ENCODE results near the gene INAFM1. TPM values are rescaled to one million over a fixed set of nuclear protein-coding genes. Genes with fewer than 3 reads are reported as not detected.

Gene INAFM1
- total RNA-seq, 2 experiments from 2014 or later, result 5.0 to 7.6 TPM

- no peak overlapping the region for H3K27ac ChIP-seq (ENCODE audit: low read depth, low read length, poor library complexity, severe bottlenecking)
- H3K4me1 ChIP-seq (ENCODE audit: insufficient read depth, low read length, poor library complexity, severe bottlenecking), result peaks cover 10% of the 10 kb centered on the region
- no peaks in the 10 kb centered on the region for H3K9me3 ChIP-seq (ENCODE audit: low read length)
- H4K20me1 ChIP-seq (ENCODE audit: insufficient read depth, low read length), result no peaks in the 10 kb centered on the region
- no peaks in the 10 kb centered on the region for H3K9me2 ChIP-seq (ENCODE audit: insufficient read depth, low read length)
- no peak for DNase-seq (ENCODE audit: low spot score)
- H3K79me2 ChIP-seq (ENCODE audit: insufficient read depth, low read depth, low read length), result no peaks in the 10 kb centered on the region
- peaks cover 66% of the 10 kb centered on the region for H3K36me3 ChIP-seq (ENCODE audit: insufficient read depth, low read length)
- TF ChIP-seq EZH2phosphoT487 (IDR thresholded peaks at IDR 0.05; ENCODE audit: borderline replicate concordance, low read depth, low read length) (no peak), CTCF (conservative IDR thresholded peaks at IDR 0.05; ENCODE audit: low read length) (no peak)
- no peak overlapping the region for H3K4me2 ChIP-seq (ENCODE audit: low read length)
- no peak overlapping the region for H2AFZ ChIP-seq (ENCODE audit: low read length)
- ChIA-PET POLR2A (no interaction called here), CTCF (ENCODE audit: unreplicated experiment) (no interaction called here)
- intact Hi-C loops (cut with micrococcal nuclease; ENCODE audit: unreplicated experiment), result no loop called here
- BruUV-seq (replicated peaks), result no TSS peak
- H3K4me3 ChIP-seq (ENCODE audit: low read depth, low read length, poor library complexity, severe bottlenecking), result no peak overlapping the region
These were observed 10.1 kb upstream of the INAFM1 start for GRCh38 chr19:47264629-47265028.

GRCh38 chr19:47266401-47266941 is 8.2 kb upstream of the INAFM1 start:
- H3K4me3 ChIP-seq (ENCODE audit: low read depth, low read length, poor library complexity, severe bottlenecking), result no peak overlapping the region
- intact Hi-C loops (cut with micrococcal nuclease; ENCODE audit: unreplicated experiment), result no loop called here
- H4K20me1 ChIP-seq (ENCODE audit: insufficient read depth, low read length), result no peaks in the 10 kb centered on the region
- no peaks in the 10 kb centered on the region for H3K79me2 ChIP-seq (ENCODE audit: insufficient read depth, low read depth, low read length)
- no peak overlapping the region for H3K27ac ChIP-seq (ENCODE audit: low read depth, low read length, poor library complexity, severe bottlenecking)
- peaks cover 10% of the 10 kb centered on the region for H3K4me1 ChIP-seq (ENCODE audit: insufficient read depth, low read length, poor library complexity, severe bottlenecking)
- H3K36me3 ChIP-seq (ENCODE audit: insufficient read depth, low read length), result peaks cover 62% of the 10 kb centered on the region
- no peaks in the 10 kb centered on the region for H3K9me3 ChIP-seq (ENCODE audit: low read length)
- ChIA-PET POLR2A (no interaction called here), CTCF (ENCODE audit: unreplicated experiment) (no interaction called here)
- H3K9me2 ChIP-seq (ENCODE audit: insufficient read depth, low read length), result no peaks in the 10 kb centered on the region
- no peak for DNase-seq (ENCODE audit: low spot score)
- BruUV-seq (replicated peaks), result no TSS peak
- H2AFZ ChIP-seq (ENCODE audit: low read length), result no peak overlapping the region
- TF ChIP-seq CTCF (conservative IDR thresholded peaks at IDR 0.05; ENCODE audit: low read length), result no peak
- no peak for TF ChIP-seq EZH2phosphoT487 (IDR thresholded peaks at IDR 0.05; ENCODE audit: borderline replicate concordance, low read depth, low read length)
- no peak overlapping the region for H3K4me2 ChIP-seq (ENCODE audit: low read length)

- no peak overlapping the region for H2AFZ ChIP-seq (ENCODE audit: low read length)
- peaks cover 8% of the 10 kb centered on the region for H3K4me1 ChIP-seq (ENCODE audit: insufficient read depth, low read length, poor library complexity, severe bottlenecking)
- no peak overlapping the region for H3K4me2 ChIP-seq (ENCODE audit: low read length)
- H3K9me2 ChIP-seq (ENCODE audit: insufficient read depth, low read length), result no peaks in the 10 kb centered on the region
- TF ChIP-seq EZH2phosphoT487 (IDR thresholded peaks at IDR 0.05; ENCODE audit: borderline replicate concordance, low read depth, low read length), result no peak
- no peak for TF ChIP-seq CTCF (conservative IDR thresholded peaks at IDR 0.05; ENCODE audit: low read length)
- no peaks in the 10 kb centered on the region for H4K20me1 ChIP-seq (ENCODE audit: insufficient read depth, low read length)
- H3K9me3 ChIP-seq (ENCODE audit: low read length), result no peaks in the 10 kb centered on the region
- intact Hi-C loops (cut with micrococcal nuclease; ENCODE audit: unreplicated experiment), result no loop called here
- H3K27ac ChIP-seq (ENCODE audit: low read depth, low read length, poor library complexity, severe bottlenecking), result no peak overlapping the region
- DNase-seq (ENCODE audit: low spot score), result no peak
- ChIA-PET POLR2A (no interaction called here), CTCF (ENCODE audit: unreplicated experiment) (no interaction called here)
- BruUV-seq (replicated peaks), result no TSS peak
- H3K4me3 ChIP-seq (ENCODE audit: low read depth, low read length, poor library complexity, severe bottlenecking), result no peak overlapping the region
- H3K36me3 ChIP-seq (ENCODE audit: insufficient read depth, low read length), result peaks cover 61% of the 10 kb centered on the region
- no peaks in the 10 kb centered on the region for H3K79me2 ChIP-seq (ENCODE audit: insufficient read depth, low read depth, low read length)
These were observed 7.3 kb upstream of the INAFM1 start for GRCh38 chr19:47267350-47267759.

Measured in OCI-LY7 (cell line).